GM18907 (cell line): ENCODE data around the gene C18orf63.
"Not testable (repeated sequence)": the region's sequence is repeated elsewhere in the genome, so short reads cannot be mapped to it uniquely, and the experiment has no call there.

ENCODE experiments used
- ATAC-seq: cut with Tn5 transposase; IDR thresholded peaks from one replicate; pipeline ENCODE4 v1.9.1; 2021; ENCODE audit warnings: mild to moderate bottlenecking, moderate library complexity; ENCODE audit not compliant: unreplicated experiment

C18orf63 gene

DNA sequence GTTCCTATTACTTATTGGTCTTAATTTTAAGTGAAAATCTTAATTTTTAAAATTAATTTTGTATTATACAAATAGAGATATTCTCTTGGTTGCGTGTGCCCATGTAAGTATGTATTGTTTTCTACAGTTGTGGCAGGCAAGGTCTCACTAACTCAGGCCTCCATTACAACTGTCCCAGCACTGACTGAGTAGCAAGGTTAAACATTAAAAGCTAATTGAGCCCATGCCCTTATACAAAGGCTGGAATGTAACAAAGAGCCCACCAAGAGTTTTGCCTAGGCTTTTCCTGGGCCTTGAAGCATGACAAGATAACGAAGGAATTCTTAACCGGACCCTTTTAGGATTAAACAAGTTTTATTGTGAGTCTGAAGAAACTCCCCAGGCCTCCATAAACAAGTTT lies 11.2 kb downstream of the C18orf63 start:
- not testable (repeated sequence) for ATAC-seq

DNA sequence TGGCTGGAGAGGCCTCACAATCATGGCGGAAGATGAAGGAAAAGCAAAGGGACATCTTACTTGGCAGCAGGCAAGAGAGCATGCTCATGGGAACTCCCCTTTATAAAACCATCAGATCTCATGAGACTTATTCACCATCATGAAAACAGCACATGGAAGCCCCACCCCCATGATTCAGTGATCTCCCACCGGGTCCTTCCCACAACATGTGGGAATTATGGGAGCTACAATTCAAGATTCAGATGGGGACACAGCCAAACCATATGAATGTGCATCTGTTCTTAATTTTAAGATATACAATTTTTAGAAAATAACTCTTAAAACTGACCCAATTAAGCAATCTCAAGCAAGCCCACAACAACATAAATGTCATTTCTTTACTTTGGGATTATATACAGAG lies 12.6 kb downstream of the C18orf63 start:
- ATAC-seq = no peak

DNA sequence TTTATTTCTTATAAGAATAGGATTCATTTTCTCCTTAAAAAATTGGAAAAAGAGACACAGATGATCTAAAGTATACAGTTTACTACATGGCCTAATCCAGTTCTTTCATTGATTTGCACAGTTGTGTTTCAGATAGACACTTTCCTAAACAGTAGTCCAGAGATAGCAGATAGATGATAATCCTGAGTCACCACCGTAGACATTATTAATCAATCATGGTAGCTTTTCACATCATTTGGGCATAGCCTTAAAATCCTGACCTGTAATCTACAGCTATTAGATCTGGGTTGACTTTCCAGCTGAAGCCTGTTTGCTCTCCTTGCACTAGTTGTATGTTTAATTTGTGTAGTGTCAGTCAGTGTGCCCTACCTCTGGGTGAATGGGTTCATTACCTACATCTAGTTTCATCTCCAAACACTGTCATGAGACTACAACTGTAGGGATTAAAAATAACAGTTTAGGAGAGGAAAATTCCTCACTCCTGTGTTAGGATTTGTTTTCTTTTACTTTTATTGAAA lies 14.1 kb downstream of the C18orf63 start:
- ATAC-seq = no peak

DNA sequence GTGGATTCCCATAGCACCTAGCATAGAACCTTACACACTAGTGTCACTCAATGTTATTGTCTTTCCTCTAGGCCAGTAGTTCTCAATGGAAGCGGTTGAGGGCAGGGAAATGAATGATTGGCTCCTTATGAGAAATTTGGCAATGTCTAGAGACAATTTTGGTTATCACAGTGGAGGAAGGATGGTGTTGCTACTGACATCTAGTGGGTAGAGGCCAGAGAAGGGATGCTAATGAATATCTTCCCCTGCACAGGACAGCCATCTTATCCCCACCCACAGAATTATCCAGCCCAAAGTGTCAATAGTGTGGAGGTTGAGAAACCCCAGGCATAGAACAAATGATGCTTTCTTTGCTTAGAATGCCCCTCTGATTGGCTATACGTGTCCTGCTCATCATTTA lies 15.8 kb downstream of the C18orf63 start:
- ATAC-seq = no peak

DNA sequence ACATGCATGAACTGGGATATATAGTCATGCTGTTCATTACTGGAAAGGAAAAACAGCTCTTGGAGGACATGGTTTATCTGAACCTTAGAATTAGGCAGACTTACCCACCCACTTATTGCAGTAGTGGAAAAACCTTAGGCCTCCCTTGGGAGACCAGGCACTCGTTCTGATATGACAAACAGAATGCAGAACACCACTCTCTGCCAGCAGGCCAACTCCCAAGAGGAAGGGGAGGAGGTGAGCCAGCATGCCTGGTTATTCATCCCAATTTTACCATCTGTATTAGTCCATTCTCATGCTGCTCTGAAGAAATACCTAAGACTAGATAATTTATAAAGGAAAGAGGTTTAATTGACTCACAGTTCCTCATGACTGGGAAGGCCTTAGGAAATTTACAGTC lies 17.5 kb downstream of the C18orf63 start:
- no peak for ATAC-seq

DNA sequence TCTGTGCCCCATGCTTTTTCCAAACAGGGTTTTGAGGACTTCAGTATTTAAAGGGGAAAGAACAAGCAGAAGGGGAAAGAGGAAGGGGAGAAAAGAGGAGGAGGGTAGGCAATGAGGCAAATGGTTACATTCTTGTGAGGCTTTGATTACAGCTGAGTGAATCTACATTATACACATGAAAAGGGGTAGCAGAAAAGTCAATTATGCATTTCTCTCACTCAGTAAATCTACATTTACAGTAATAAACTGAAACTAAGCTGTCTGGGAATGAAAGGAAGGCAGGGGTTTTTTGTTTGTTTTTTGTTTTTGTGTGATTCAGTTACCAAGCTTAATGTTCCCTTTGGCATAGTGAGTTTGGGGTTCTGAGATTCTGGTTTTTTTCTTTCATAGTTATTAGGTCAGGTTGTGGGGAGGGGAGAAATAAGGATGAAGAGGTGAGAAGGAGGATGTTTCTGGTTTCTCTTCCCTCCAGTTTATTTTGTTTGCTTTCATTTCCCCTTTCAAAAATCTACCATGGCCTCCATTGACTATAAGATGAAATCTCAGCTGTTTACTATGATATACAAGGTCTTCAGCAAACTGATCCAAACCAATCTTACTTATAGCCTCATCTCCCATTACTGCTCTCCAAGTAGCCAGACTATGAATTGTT lies 18.7 kb downstream of the C18orf63 start:
- peak; percentile 56 for ATAC-seq

DNA sequence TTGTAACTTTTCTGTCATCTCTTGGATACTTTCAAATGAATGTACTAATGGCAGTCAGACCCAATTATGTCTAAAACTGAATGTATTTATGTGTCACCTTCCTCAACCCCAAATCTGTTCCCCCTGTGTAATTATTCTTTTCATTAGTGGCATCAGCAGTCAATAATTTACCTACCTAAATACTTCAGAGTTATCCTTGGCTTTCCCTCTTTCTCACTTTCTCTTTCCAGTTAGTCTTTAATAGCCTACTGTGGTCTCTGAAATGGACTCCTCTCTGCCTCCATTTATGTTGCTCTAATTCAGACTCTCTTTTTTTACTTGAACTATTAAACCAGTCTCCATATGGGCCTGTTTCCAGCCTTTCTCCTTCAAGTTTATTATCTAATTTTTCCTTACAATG lies 21.0 kb downstream of the C18orf63 start:
- peak; percentile 49 for ATAC-seq

DNA sequence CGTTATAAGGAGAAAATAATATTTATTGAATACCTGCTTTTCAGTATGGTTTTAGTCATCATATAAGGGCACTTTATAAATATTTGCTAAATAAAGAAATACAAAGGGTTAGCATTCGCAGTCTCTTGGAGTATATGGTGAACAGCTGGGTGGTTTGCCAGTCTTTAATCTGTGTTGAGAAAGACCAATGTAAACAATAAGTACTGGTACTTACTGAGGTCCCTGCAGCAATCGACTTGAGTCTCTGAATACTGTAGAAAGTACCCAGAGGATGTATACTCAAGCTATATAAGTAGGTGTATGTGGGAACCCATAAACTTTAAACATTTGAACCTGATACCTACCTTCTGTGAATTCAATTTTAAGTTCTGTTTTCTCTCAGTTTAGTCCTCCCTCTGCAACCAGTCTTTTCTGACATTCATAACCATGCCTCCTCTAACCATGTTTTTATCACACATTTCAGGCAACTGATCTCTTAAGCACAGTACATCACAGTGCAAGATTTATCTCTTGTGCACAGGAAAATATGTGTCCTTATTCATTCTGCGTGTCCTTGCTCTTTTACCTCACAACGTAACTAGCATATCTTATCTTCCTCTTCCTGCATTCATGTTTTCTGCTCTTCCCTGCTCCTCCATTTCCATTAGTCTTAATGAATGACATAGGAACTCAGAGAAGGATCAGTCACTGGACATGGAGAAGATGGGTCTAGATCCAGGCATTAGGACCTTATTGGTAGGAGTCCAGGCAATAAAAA lies 21.7 kb downstream of the C18orf63 start:
- no peak for ATAC-seq

DNA sequence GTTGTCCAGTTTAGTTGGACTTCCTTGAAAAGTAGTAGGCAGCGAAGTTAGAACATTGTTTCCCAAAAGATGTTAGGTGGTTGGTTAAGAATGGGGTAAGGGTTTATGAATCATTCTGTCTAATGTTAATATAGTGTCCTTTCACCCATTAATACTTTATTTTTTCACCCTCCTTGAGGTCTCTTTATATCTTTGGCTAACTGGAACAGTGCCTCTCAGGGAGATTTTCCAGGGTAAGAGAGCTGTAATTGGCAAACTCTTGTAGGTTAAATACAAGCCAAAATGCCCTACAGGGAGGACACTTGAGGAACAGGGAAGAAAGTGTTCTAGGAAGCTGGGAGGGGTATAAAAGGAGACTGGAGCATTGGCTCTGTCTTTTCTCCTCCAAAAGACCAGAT lies 22.3 kb downstream of the C18orf63 start:
- no peak for ATAC-seq

DNA sequence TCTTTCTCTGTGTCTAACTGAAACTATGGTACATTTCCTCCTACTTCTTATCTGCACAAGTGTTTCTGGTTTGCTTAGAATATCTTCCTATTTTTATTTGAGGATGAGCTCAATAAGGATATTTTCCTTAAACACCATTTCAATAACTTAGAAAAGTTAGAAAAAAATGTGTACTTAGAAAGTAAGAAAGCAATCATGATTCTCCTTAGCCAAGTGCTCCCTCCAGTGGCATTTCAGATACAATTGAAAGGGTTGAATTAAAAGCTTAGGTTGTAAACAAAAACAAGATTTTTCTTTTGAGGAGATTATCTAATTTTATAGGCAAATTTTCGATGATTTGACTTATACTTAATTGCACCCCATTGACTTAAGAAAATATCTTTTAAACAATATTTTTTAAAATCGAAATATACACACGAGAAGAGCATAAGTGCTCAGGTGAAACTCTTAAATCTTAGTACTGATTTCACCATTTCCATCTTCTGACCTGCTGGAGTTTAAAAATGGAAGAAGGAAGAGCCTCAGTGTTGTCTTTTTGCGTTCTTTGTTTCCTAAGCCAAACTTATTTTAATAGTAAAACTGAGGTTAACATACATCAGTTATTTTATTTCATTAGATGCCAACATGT lies 26.9 kb downstream of the C18orf63 start:
- ATAC-seq = no peak

DNA sequence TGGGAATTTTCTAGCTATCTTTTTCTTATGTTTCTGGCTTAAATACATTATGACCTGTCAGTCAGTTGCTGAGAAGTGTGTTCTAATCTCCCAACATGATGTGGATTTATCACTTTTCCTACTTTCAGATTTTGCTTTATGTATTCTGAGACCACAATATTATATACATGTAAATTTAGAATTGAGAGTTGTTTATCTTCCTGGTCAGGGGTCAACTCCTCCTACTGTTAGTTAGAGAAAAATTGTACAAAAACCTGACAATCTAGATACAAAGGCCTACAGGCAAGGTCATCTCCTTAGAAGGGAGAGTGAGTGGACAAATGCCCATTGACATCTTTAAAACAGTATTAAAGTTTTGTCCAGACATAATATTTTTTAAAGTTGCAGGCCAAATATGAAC lies 30.6 kb downstream of the C18orf63 start:
- no peak for ATAC-seq

DNA sequence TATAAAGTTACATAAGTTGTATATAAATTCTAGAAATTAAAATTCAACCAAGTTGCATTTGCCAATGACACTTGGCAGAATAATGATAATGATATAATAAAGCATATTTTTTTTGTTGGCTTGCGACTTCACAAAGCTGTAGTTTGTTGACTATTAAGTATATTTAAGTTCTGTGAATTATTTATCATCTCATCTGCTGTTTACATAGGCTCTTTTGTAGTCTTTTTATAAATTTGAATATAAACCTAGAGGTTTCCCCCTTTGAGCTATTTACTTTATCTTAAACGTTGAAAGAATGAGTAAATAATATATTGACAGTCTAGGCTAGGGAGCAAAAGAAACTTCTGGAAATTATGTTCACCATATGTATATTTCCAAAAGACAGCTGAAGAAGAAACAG lies 32.9 kb downstream of the C18orf63 start:
- no peak for ATAC-seq

DNA sequence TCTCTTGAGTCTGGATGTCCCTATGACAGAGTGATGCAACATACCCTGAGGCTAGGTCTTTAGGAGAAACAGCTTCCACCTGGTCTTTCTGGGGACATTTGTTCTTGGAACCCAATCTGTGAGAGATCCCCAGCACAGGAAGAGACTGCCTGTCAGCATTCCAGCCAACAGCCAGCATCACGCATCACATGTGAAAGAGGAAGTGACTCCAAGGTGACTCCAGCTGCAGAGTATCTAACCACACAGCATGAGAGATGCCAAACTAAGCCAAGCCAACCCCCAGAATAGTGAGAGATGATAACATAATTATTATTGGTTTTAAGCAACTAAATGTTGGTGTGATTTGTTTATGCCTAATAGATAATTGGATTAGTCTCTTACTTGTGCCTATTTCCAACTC lies 35.7 kb downstream of the C18orf63 start:
- peak; percentile 69 for ATAC-seq

DNA sequence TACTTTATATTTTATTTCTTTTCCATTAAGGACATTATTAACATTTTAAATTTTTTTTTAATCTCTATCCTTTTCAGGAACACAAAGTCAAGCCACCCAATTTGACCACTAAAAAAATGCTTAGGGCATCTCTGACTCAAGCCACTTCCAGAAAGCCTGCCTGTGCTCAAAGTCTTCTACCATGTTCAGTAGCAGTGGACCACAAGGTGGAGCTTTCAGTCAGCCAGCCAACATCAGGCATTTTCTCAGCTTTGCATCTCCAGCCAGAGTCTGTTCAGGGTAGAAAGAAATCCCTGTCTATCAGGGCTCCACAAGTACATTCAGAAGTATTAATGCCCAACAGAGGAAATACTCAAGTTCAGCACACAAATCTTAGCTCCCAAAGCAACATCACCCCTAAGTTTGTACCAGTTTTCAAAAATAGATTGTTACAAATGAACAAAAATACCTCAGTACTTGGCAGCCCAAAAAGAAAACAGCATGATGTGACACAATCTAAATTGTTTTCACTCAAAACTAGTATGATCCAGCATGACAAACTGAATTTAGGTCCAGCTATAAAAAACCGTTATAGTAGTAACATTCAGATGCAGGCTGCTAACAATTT lies 37.6 kb downstream of the C18orf63 start:
- peak; percentile 82 for ATAC-seq

DNA sequence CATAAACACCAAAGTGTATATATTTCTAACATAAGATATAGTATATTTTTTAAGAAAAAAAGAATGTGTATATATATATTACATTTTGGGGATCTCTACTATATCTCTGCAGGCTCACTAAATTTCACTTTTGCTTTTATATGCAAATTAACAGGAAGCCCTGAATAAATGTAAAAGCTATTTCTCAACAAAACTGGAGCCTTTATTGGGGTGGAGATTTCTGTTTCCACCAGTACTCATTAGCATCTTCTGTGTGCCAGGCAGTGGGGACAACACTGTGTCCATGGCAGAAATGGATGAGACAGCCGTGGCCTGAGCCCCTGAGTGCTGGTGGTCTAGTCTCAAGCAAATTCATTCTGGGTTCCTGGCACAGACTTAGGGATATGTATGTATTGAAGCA lies 41.3 kb downstream of the C18orf63 start:
- peak; percentile 65 for ATAC-seq

DNA sequence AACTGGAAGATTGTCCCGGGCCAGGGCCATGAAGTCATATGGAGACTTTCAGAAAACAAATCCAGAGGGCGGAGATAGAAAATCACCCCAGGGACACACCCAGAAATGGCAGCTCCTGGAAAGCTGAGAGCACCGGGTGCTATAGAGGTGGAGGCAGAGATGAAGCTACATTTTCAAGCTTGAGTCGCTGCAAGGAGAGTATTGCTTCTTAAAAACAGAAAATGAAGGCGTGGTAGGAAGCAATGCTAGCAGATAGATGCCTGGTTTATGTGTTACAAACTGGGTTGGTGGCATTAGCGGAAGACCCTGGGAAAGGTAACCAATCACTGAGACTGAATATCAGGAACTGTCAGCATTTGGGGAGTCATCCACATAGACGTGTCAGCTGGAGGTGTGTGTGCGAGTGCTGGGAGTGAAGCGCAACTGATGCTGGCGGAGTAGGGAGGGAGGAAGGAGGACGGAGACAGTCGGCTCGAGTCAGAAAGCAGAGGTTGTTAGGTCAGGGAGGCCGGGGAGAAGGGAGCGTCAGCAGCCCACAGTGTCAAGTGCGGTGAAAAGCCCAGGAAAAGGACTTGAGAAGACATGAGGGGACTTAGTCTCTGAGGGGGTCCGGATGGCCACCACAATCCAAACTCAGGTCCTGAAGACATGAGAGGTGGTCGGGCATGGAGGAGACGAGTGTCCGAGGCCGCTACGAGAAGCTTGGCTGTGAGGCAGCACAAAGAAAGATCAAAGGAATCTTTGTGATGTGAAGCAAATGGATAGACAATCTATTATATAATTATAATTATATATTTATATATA lies 45.4 kb downstream of the C18orf63 start:
- ATAC-seq = no peak

DNA sequence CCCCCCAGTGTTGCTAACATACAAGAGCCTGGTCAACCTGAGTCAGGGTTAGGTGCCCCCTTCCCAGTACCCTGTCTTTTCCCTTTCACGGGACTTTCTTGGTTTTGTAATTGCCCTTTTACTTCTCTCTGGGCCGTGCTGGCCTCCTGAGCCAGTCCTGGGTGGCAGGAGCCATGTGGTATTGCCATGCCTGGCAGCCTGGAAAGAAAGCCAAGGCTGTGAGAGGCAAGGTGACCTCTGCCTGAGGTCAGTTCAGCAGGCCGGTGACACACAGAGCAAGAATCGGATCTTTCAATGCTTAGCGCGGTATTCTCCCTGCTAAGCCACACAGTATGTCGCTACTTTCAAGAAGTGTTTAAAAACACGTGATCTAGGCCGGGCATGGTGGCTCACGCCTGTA lies 52.3 kb downstream of the C18orf63 start:
- ATAC-seq = no peak

DNA sequence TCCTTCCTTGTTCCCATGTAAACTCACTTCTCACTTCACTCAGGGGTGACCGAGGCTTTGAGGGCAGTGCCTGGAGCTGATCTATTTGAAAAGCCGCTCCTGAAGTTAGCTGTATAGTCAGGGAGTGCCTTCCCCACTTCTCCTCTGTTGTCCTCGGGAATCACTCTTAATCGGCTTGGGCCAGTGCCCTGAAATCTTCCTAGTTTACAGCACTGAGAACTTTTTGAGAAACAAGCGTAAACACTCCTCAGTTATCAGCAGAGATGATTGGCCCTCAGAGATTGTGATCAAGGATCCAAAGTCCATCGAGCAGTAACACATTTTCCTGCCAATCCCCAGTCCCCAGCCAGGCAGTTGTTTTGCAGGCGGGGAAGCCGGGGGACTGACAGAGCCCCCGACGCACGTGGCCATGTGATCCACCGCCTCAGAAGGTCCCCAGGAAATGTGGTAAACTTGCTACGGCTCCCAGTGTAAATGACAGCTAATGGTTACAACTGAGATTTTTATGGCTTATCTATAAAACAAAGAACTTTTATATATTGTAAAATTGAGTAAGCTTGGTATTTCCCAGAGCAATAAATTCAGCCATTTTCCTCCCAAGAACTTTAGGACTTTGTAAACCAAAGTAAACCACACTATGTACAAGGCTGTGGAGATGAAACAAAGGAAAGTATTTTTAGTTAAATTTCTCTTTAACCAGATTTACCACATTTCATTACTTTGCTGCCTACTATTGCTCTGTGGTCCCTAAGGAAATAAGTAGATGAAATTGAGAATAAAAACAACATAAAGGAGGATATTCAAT lies 53.5 kb downstream of the C18orf63 start:
- no peak for ATAC-seq

DNA sequence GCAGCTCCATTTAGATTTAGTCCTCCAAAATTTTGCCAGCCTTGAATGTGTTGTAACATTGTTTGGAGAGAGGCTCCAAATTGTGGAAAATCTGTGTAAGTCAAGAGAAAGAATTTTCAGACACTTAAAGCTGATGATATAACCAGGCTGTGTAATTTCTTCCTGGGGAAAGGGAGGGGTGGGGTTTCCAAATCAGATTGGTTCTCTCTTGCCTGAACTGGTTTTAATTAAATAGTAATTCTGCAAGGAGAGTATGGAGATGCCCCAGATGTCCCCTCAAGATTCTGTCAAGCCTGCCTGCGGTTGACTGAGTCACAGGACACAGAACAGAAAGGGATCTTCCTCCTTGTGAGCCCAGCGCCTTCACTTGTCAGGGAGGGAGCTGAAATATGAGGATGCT lies 54.5 kb downstream of the C18orf63 start:
- no peak for ATAC-seq

DNA sequence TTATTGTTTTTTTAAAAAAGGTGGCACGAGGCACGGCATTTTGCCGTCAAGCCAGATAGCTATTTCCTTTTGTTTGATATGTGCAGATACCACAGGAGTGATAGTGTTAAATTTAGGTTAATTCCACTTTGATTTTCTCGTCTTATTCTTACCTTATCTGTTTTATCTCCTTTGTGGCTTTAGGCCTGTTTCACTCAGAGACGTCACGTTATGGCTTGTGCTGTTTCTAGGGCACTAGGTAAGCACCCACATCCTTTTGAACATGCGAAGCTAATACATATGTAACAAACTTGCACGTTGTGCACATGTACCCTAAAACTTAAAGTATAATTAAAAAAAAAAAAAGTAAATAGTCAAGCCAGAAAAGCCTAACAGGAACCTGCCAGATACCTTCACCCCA lies 57.8 kb downstream of the C18orf63 start:
- ATAC-seq = no peak
